ENCODE measurements around the gene ANKFY1.

DNA sequence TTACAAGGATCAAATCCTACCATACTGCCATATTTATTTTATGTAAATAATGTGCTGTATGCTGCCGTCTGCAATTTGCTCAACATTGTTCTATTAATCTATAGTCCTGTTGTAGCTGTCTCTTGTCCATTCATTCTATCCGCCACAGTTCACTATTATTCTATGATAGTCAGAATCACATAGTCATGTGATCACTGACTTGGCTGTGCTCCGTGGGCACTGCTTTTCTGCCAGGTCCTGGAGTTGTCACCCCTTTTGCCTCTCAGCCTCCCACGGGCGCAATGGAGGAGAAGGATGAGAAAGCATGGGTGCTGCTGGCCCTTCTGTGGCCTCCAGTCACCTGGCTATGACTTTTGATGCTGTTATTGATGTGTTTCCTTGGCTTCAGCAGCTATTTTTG lies 37.3 kb upstream of the ANKFY1 start:
- TF ChIP-seq, protein P1, sequence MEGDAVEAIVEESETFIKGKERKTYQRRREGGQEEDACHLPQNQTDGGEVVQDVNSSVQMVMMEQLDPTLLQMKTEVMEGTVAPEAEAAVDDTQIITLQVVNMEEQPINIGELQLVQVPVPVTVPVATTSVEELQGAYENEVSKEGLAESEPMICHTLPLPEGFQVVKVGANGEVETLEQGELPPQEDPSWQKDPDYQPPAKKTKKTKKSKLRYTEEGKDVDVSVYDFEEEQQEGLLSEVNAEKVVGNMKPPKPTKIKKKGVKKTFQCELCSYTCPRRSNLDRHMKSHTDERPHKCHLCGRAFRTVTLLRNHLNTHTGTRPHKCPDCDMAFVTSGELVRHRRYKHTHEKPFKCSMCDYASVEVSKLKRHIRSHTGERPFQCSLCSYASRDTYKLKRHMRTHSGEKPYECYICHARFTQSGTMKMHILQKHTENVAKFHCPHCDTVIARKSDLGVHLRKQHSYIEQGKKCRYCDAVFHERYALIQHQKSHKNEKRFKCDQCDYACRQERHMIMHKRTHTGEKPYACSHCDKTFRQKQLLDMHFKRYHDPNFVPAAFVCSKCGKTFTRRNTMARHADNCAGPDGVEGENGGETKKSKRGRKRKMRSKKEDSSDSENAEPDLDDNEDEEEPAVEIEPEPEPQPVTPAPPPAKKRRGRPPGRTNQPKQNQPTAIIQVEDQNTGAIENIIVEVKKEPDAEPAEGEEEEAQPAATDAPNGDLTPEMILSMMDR (IDR thresholded peaks at IDR 0.05; ENCODE audit: low read depth, low read length), result no peak
- TF ChIP-seq EZH2phosphoT487 (IDR thresholded peaks at IDR 0.05; ENCODE audit: low read depth), result no peak
